ENCODE measurements around the gene TRIM37.

The TRIM37 gene

GRCh38 chr17:59056857-59057256 is 49.8 kb downstream of the TRIM37 start:
- no peaks in the 10 kb centered on the region for H3K27me3 ChIP-seq
- H3K36me3 ChIP-seq, result peaks cover 33 to 64% (median 63%) of the 10 kb centered on the region in 3 donors
- no peak overlapping the region for H3K4me3 ChIP-seq
- intact Hi-C loops (cut with DNase I; ENCODE audit: low total_unique reads), result no loop called here
- TF ChIP-seq CTCF (IDR thresholded peaks at IDR 0.05), result no peak
- no peak for DNase-seq
- H3K4me1 ChIP-seq, result no peaks in the 10 kb centered on the region
- no peaks in the 10 kb centered on the region for H3K9me3 ChIP-seq
- no peak overlapping the region for H3K27ac ChIP-seq

GRCh38 chr17:59049798-59050197 is 56.9 kb downstream of the TRIM37 start:
- intact Hi-C loops (cut with DNase I; ENCODE audit: low total_unique reads), result no loop called here
- no peak overlapping the region for H3K27ac ChIP-seq
- no peak for DNase-seq
- no peak overlapping the region for H3K4me3 ChIP-seq
- H3K27me3 ChIP-seq, result no peaks in the 10 kb centered on the region
- peaks cover 33 to 76% (median 67%) of the 10 kb centered on the region in 3 donors for H3K36me3 ChIP-seq
- H3K4me1 ChIP-seq, result no peaks in the 10 kb centered on the region
- no peaks in the 10 kb centered on the region for H3K9me3 ChIP-seq
- no peak for TF ChIP-seq CTCF (IDR thresholded peaks at IDR 0.05)

GRCh38 chr17:59047616-59048015 is 59.1 kb downstream of the TRIM37 start:
- Histone ChIP-seq H3K4me1 (no peaks in the 10 kb centered on the region), H3K4me3 (no peak overlapping the region), H3K27me3 (no peaks in the 10 kb centered on the region), H3K9me3 (no peaks in the 10 kb centered on the region), H3K27ac (no peak overlapping the region), H3K36me3 (peaks cover 49 to 88% (median 76%) of the 10 kb centered on the region in 3 donors)
- TF ChIP-seq CTCF (IDR thresholded peaks at IDR 0.05), result no peak
- intact Hi-C loops (cut with DNase I; ENCODE audit: low total_unique reads), result no loop called here
- no peak for DNase-seq

GRCh38 chr17:59046192-59046591 is 60.5 kb downstream of the TRIM37 start:
- Histone ChIP-seq H3K9me3 (no peaks in the 10 kb centered on the region), H3K27me3 (no peaks in the 10 kb centered on the region), H3K27ac (no peak overlapping the region), H3K4me1 (no peaks in the 10 kb centered on the region), H3K4me3 (no peak overlapping the region), H3K36me3 (peaks cover 63 to 95% (median 83%) of the 10 kb centered on the region in 3 donors)
- intact Hi-C loops (cut with DNase I; ENCODE audit: low total_unique reads), result no loop called here
- no peak for TF ChIP-seq CTCF (IDR thresholded peaks at IDR 0.05)
- DNase-seq, result no peak

- H3K4me1 ChIP-seq, result no peaks in the 10 kb centered on the region
- intact Hi-C loops (cut with DNase I; ENCODE audit: low total_unique reads), result no loop called here
- H3K27ac ChIP-seq, result no peak overlapping the region
- H3K9me3 ChIP-seq, result no peaks in the 10 kb centered on the region
- H3K27me3 ChIP-seq, result no peaks in the 10 kb centered on the region
- H3K36me3 ChIP-seq, result peaks cover 46 to 75% (median 51%) of the 10 kb centered on the region in 3 donors
- no peak for DNase-seq
- H3K4me3 ChIP-seq, result no peak overlapping the region
- no peak for TF ChIP-seq CTCF (IDR thresholded peaks at IDR 0.05)
Measured at GRCh38 chr17:59038734-59039133, 67.9 kb downstream of the TRIM37 start.

GRCh38 chr17:59037960-59038359 is 68.7 kb downstream of the TRIM37 start:
- no peak for DNase-seq

More at GRCh38 chr17:59037960-59038359, 68.7 kb downstream of the TRIM37 start:
- no peaks in the 10 kb centered on the region for H3K27me3 ChIP-seq
- peaks cover 38 to 75% (median 47%) of the 10 kb centered on the region in 3 donors for H3K36me3 ChIP-seq
- TF ChIP-seq CTCF (IDR thresholded peaks at IDR 0.05), result no peak
- H3K4me1 ChIP-seq, result no peaks in the 10 kb centered on the region
- no peak overlapping the region for H3K4me3 ChIP-seq
- intact Hi-C loops (cut with DNase I; ENCODE audit: low total_unique reads), result no loop called here
- H3K9me3 ChIP-seq, result no peaks in the 10 kb centered on the region
- H3K27ac ChIP-seq, result no peak overlapping the region
